ENCODE measurements around the gene ERMAP. TPM values are rescaled to one million over a fixed set of nuclear protein-coding genes. Genes with fewer than 3 reads are reported as not detected.
"Not testable (repeated sequence)": the region's sequence is repeated elsewhere in the genome, so short reads cannot be mapped to it uniquely, and the experiment has no call there.

The ERMAP gene
- total RNA-seq, 2 donors from 2014 or later: 9.0 to 13.3 TPM

DNA sequence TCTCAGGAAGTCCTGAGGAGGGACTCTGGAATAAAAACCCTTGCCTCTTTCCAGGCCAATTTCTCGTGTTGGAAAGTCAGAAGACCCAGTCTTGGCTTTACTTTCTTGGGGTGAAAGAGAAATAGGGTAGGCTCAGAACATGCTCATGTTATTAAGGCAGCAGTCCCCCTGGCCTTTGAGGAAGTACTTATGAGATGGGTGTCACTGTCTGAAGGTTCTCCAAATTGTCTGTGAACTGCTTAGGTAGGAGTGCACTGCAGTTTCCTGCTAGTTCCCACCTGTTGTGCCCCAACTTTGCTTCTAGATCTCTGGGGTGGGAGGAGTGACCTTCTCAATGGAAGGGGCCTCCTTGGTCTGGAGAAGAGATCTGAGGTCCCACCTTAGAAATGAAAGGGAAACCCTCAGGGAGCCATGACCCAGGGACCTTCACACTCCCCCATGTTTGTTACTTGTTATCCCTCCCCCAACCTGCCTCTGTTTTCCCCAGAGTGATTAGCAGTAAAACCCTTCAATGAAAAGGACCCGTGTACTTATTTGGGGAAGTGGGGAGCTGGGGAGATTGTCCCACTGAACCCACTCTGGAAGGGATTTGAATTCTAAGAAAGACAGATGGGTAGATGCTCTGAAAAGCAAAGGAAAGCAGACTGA is 35.2 kb downstream of the ERMAP start:
- H3K4me3 ChIP-seq: no peak overlapping the region
- H3K36me3 ChIP-seq: no peaks in the 10 kb centered on the region
- no peaks in the 10 kb centered on the region for H3K9me3 ChIP-seq
- no peak for TF ChIP-seq CTCF (IDR thresholded peaks at IDR 0.05)
- intact Hi-C loops (cut with DNase I): no loop called here
- no peaks in the 10 kb centered on the region for H3K27me3 ChIP-seq
- no peak overlapping the region for H3K9ac ChIP-seq (ENCODE audit: low read depth in 2 of 2, low read length in 2 of 2)
- no peak overlapping the region for H3K27ac ChIP-seq
- peaks cover 4% of the 10 kb centered on the region for H3K4me1 ChIP-seq
- DNase-seq: no peak

DNA sequence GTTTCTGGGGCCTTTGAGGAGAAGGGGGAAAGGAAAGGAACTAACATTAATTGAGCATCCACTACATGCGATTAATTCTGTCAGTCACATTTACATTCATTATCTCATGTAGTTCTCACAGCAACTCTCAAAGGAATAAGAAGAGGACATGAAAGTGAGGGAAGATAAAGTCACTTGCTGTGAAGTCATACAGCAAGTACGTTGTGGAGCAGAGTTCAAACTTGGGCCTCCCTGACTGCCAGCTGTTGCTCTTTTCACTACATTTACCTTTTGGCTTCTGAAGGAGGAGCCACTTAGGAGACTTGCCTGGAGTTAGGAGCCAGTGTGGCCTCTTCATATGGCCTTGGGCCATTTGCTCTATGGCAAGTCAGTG is 35.7 kb downstream of the ERMAP start:
- no peak for DNase-seq
- no peaks in the 10 kb centered on the region for H3K36me3 ChIP-seq

GRCh38 chr1:42853116-42853884 is 36.4 kb downstream of the ERMAP start:
- Histone ChIP-seq H3K27me3 (no peaks in the 10 kb centered on the region), H3K36me3 (no peaks in the 10 kb centered on the region), H3K27ac (no peak overlapping the region), H3K4me1 (no peaks in the 10 kb centered on the region), H3K9ac (ENCODE audit: low read depth in 2 of 2, low read length in 2 of 2) (no peak overlapping the region), H3K9me3 (no peaks in the 10 kb centered on the region), H3K4me3 (no peak overlapping the region)
- no peak for TF ChIP-seq CTCF (IDR thresholded peaks at IDR 0.05)
- DNase-seq: no peak
- intact Hi-C loops (cut with DNase I): no loop called here

More for the DNA sequence above, 35.7 kb downstream of the ERMAP start:
- intact Hi-C loops (cut with DNase I): no loop called here
- Histone ChIP-seq H3K9ac (ENCODE audit: low read depth in 2 of 2, low read length in 2 of 2) (no peak overlapping the region), H3K27me3 (no peaks in the 10 kb centered on the region), H3K27ac (no peak overlapping the region), H3K4me1 (no peaks in the 10 kb centered on the region), H3K9me3 (no peaks in the 10 kb centered on the region), H3K4me3 (no peak overlapping the region)
- TF ChIP-seq CTCF (IDR thresholded peaks at IDR 0.05): no peak

DNA sequence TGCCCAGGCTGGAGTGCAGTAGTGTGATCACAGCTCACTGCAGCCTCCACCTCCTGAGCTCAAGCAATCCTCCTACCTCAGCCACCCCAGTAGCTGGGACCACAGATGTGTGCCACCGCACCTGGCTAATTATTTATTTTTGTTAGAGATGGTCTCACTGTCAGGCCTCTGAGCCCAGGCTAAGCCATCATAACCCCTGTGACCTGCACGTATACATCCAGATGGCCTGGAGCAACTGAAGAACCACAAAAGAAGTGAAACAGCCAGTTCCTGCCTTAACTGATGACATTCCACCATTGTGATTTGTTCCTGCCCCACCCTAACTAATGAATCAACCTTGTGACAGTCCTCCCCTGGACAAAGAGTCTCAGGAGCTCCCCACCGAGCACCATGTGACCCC is 39.6 kb downstream of the ERMAP start:
- H3K9ac ChIP-seq (ENCODE audit: low read depth in 2 of 2, low read length in 2 of 2); H3K4me1 ChIP-seq; H3K27me3 ChIP-seq; intact Hi-C loops (cut with DNase I); H3K36me3 ChIP-seq; DNase-seq; H3K9me3 ChIP-seq; H3K4me3 ChIP-seq; H3K27ac ChIP-seq: not testable (repeated sequence)

DNA sequence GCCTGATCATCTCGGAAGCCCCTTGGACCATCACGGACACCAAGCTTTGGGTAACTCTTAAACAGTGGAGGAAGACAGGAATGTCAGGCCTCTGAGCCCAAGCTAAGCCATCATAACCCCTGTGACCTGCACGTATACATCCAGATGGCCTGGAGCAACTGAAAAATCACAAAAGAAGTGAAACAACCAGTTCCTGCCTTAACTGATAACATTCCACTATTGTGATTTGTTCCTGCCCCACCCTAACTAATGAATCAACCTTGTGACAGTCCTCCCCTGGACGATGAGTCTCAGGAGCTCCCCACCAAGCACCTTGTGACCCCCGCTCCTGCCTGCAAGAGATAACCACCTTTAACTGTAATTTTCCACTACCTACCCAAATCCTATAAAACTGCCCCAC is 42.4 kb downstream of the ERMAP start:
- H3K4me3 ChIP-seq; H3K27ac ChIP-seq; H3K4me1 ChIP-seq; DNase-seq; H3K9me3 ChIP-seq; intact Hi-C loops (cut with DNase I); H3K27me3 ChIP-seq; H3K36me3 ChIP-seq; H3K9ac ChIP-seq (ENCODE audit: low read depth in 2 of 2, low read length in 2 of 2): not testable (repeated sequence)

GRCh38 chr1:42860339-42861013 is 43.6 kb downstream of the ERMAP start:
- no peak overlapping the region for H3K4me3 ChIP-seq
- no peak for DNase-seq
- no peaks in the 10 kb centered on the region for H3K9me3 ChIP-seq
- H3K27ac ChIP-seq: no peak overlapping the region
- no peak overlapping the region for H3K9ac ChIP-seq (ENCODE audit: low read depth in 2 of 2, low read length in 2 of 2)
- TF ChIP-seq CTCF (IDR thresholded peaks at IDR 0.05): no peak
- H3K36me3 ChIP-seq: no peaks in the 10 kb centered on the region
- H3K27me3 ChIP-seq: no peaks in the 10 kb centered on the region
- H3K4me1 ChIP-seq: no peaks in the 10 kb centered on the region
- intact Hi-C loops (cut with DNase I): no loop called here

Measured in colonic mucosa (tissue), 4 donors.